Choroid plexus epithelial cell (primary cell): ENCODE data around the gene IYD.
A peak's percentile ranks its signal among the peaks of the same experiment; 100 is the strongest.

Source experiments
- DNase-seq: peaks from one replicate; pipeline ENCODE4 v3.0.0-alpha.2; 2010; ENCODE audit warnings: low read depth
- H3K4me3 ChIP-seq: 2 replicates; pipeline ENCODE4 v1.5.1; 2011; ENCODE audit warnings: low read depth, mild to moderate bottlenecking, control low read depth, low read length, moderate library complexity
- TF ChIP-seq, protein P1 (sequence below): conservative IDR thresholded peaks from 2 replicates; pipeline ENCODE4 v1.5.1; 2011; ENCODE audit warnings: low read depth, mild to moderate bottlenecking, control low read depth, inconsistent platforms, low read length, moderate library complexity

Gene IYD

DNA sequence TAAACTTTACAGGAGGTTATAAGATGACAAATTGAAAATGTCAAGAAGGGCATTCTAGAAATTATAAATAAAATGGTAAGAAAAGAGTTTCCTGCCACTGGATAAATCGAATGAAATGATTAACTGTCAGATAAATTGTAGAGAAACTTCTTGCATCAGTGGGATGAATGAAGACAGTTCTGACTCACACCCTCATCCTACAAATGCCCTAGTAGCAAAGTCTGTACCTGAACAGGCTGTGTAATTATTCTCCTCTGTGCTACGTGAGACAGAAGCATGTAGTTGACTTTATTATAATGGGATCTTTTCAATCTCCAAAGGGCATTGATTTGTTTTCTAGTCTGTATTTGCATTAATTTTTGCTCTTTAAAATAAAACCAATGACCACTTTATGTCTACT lies 47.3 kb downstream of the IYD start:
- TF ChIP-seq, protein P1, sequence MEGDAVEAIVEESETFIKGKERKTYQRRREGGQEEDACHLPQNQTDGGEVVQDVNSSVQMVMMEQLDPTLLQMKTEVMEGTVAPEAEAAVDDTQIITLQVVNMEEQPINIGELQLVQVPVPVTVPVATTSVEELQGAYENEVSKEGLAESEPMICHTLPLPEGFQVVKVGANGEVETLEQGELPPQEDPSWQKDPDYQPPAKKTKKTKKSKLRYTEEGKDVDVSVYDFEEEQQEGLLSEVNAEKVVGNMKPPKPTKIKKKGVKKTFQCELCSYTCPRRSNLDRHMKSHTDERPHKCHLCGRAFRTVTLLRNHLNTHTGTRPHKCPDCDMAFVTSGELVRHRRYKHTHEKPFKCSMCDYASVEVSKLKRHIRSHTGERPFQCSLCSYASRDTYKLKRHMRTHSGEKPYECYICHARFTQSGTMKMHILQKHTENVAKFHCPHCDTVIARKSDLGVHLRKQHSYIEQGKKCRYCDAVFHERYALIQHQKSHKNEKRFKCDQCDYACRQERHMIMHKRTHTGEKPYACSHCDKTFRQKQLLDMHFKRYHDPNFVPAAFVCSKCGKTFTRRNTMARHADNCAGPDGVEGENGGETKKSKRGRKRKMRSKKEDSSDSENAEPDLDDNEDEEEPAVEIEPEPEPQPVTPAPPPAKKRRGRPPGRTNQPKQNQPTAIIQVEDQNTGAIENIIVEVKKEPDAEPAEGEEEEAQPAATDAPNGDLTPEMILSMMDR = no peak
- no peak overlapping the region for H3K4me3 ChIP-seq
- DNase-seq = no peak

DNA sequence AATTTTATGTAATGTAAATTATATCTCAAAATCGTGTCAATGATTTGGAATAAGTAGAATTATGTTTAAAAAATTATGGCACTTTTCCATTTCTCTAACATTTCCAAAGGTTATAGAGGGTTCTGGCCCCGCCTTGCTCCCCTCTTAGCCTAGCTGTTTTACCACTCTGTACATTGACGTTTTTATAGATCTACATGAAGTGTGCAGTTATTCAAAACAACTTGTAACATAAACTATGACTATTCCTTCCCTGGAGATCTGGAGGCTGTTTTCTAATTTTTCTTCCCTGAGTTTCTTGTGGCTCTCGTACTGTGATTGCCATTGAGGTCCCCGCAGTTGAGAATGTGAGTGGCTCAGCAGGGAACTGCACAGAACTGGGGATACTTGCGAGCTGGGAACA lies 48.4 kb downstream of the IYD start:
- DNase-seq = no peak
- no peak overlapping the region for H3K4me3 ChIP-seq
- TF ChIP-seq, protein P1 = no peak

DNA sequence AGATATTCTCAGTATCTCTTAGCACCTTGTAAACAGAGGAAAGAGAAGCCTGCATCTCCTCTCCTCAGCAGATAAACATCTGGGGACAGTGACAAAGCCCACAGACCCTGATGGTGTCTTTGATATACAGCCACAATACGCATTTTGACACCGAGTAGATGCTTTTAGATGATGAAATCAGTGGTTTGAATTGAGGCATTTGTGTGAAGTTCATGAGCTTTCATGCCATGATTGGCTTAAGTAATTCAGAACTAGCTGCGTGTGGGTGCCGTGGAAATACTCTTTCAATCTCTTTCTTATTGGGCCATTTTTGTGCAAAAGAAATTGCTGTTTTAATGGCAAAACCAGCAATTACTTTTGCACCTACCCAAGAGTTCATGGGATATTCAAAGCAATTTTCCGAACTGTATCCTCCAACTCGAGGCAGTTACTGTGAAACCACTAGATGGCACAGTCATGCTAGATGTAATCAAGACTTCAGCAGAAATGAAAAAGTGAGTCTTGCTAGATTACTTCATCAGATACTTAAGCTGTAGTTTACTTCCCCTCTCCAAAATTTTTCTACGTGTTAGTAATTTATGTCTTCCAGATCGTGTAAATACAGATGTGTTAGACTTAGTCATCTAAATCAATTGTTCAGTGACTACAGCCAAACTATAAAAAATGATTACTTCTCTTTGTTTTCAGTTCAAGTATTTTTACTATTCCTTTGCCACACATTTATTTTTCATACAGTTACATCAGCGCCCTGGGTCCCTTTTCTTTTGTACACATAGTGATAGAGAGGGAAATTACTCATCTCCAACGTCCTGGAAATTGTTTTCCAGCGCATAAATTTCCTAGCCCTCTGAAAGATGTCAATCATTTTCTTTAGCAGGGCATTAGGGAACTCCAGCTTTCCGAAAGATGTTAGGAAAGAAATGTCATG lies 49.4 kb downstream of the IYD start:
- DNase-seq = peak; percentile 93
- peak overlapping the region; percentile 50 for H3K4me3 ChIP-seq
- TF ChIP-seq, protein P1 = peak; percentile 82

DNA sequence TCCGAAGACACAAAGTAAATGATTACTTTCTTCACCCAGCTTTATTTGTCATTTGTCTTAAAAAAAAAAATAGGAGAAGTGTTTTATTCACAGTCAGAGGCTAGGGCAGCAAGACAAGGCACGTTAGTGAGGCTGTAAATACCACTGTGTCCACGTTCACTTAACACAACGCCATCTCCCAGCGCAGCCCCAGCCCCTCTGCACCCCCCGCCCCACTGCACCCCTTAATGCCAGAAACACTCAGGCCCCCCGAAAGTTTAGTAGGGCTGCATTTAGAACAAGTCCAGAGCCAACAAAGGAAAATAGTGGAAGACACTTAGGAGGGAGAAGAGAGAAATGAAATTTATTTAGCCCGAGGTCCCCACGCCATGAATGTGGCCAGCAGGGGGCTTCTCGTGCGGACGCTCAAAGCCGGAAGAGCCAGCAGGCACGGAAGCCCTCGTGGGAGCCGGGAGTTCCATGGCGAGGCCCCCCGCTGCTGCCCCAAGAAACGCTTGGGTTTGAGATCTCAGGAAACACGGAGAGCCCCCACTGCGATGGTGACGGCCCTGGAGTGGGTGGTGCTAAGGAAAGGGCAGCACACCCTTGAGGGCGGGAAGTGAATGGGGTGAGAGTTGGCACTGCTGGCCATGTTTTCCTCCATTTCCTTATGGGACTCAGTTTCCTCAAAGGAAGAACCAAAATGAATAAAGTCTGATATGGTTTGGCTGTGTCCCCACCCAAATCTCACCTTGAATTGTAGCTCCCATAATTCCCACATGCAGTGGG lies 50.2 kb downstream of the IYD start:
- peak overlapping the region; percentile 50 for H3K4me3 ChIP-seq
- peak; percentile 79 for DNase-seq

DNA sequence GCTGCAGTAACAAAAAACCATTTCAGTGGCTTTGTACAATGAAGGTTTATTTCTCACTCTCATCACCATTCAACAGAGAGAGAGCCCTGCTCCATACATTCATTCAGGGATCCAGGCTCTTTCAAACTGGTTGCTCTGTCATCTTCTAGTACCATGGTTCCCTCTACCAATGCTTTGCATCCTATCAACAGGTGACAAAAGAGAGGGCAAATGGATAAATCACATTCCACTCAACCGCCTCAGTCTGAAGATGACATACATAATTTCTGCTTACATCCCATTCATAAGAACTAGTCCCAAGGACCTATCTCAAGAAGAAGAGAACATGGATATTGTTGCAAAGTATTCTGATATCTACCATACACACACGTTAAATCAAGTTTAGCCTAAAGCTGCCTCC lies 51.6 kb downstream of the IYD start:
- H3K4me3 ChIP-seq = no peak overlapping the region
- TF ChIP-seq, protein P1 = no peak

More for the DNA sequence above, 50.2 kb downstream of the IYD start:
- TF ChIP-seq, protein P1 = peak; percentile 85

DNA sequence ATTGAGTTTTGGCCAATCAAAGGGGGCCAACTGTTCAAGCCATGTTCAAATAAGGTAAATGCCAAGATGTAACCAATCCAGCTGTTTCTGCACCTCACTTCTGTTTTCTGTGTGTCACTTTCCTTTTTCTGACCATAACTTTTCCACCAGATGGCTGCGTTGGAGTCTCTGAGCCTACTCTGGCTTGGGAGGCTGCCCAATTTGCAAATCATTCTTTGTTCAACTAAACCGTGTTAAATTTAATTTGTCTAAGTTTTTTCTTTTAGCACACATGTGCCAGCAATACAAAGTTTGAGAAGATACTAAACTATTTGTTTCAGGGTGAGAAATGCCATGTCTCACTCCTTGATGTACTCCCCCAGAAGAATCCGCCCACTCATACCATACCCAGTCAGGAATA lies 52.1 kb downstream of the IYD start:
- TF ChIP-seq, protein P1 = no peak

More for the DNA sequence above, 51.6 kb downstream of the IYD start:
- no peak for DNase-seq

More for the DNA sequence above, 52.1 kb downstream of the IYD start:
- no peak overlapping the region for H3K4me3 ChIP-seq
- DNase-seq = no peak
